ENCODE measurements around the gene PTP4A2. TPM values are rescaled to one million over a fixed set of nuclear protein-coding genes. Genes with fewer than 3 reads are reported as not detected.

The PTP4A2 gene
- total RNA-seq, 4 donors from 2014 or later: 160 to 241 (median 173) TPM

DNA sequence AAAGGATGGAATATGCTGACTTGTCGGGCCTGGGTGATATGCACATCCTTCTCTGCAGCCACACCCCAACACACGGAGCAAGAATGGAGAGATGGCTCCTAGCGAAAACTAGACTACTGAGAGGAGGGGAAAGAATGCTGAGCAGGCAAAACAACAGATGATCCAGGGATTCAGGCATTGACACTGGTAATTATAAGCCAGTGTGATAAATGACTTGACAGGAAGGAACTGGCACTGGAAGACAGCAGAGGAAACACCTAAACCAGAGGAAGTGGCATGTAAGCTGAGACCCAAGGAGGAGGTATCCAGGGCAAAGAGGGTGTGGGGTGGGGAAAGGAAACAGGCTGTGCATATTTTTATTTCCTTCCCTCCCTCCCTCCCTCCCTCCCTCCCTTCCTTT, 43.8 kb upstream of the PTP4A2 start:
- Histone ChIP-seq H3K27ac (replicated peaks in 1 of 4) (no peak overlapping the region), H3K4me3 (no peak overlapping the region), H3K4me1 (peaks cover 13 to 26% (median 21%) of the 10 kb centered on the region in 4 donors), H3K9me3 (no peaks in the 10 kb centered on the region), H3K27me3 (no peaks in the 10 kb centered on the region), H3K36me3 (no peaks in the 10 kb centered on the region)
- DNase-seq (ENCODE audit: extremely low spot score): no peak
- 66% methylated on average over 3 of the region's 3 CpGs for WGBS
- intact Hi-C loops (cut with DNase I): loop anchor here (5.0 kb wide), 1 partner anchor 80 kb away; no protein-coding TSS in a partner anchor
- no peak for TF ChIP-seq POLR2A (IDR thresholded peaks at IDR 0.05; ENCODE audit: low read depth)
- TF ChIP-seq POLR2AphosphoS5 (IDR thresholded peaks at IDR 0.05): no peak
- TF ChIP-seq, protein P1, sequence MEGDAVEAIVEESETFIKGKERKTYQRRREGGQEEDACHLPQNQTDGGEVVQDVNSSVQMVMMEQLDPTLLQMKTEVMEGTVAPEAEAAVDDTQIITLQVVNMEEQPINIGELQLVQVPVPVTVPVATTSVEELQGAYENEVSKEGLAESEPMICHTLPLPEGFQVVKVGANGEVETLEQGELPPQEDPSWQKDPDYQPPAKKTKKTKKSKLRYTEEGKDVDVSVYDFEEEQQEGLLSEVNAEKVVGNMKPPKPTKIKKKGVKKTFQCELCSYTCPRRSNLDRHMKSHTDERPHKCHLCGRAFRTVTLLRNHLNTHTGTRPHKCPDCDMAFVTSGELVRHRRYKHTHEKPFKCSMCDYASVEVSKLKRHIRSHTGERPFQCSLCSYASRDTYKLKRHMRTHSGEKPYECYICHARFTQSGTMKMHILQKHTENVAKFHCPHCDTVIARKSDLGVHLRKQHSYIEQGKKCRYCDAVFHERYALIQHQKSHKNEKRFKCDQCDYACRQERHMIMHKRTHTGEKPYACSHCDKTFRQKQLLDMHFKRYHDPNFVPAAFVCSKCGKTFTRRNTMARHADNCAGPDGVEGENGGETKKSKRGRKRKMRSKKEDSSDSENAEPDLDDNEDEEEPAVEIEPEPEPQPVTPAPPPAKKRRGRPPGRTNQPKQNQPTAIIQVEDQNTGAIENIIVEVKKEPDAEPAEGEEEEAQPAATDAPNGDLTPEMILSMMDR (IDR thresholded peaks at IDR 0.05): no peak
- no peak for TF ChIP-seq EP300 (IDR thresholded peaks at IDR 0.05)

DNA sequence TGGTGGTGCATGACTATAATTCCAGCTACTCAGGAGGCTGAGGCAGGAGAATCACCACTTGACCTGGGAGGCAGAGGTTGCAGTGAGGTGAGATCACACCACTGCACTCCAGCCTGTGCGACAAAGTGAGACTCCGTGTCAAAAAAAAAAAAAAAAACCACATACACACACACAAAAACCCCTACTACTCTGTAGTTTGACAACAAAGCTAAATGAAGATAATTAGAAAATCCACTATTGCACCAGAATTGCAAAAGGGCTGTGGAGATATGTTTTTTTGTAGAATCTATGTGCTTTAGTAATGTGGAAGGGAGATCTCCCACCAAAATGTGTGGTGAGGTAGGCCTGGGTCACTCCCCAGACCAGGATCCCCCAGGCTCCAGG, 43.3 kb upstream of the PTP4A2 start:
- H3K4me3 ChIP-seq: no peak overlapping the region
- no peak for TF ChIP-seq POLR2A (IDR thresholded peaks at IDR 0.05; ENCODE audit: low read depth)
- TF ChIP-seq EP300 (IDR thresholded peaks at IDR 0.05): no peak
- TF ChIP-seq, protein P1 (IDR thresholded peaks at IDR 0.05): no peak
- TF ChIP-seq POLR2AphosphoS5 (IDR thresholded peaks at IDR 0.05): no peak
- 86% methylated on average over 2 of the region's 2 CpGs for WGBS
- intact Hi-C loops (cut with DNase I): loop anchor here (5.0 kb wide), 1 partner anchor 81 kb away; no protein-coding TSS in a partner anchor
- no peak overlapping the region for H3K27ac ChIP-seq (replicated peaks in 1 of 4)
- H3K9me3 ChIP-seq: no peaks in the 10 kb centered on the region
- no peak for DNase-seq (ENCODE audit: extremely low spot score)
- no peaks in the 10 kb centered on the region for H3K36me3 ChIP-seq
- no peaks in the 10 kb centered on the region for H3K27me3 ChIP-seq
- H3K4me1 ChIP-seq: peaks cover 13 to 28% (median 24%) of the 10 kb centered on the region in 4 donors

DNA sequence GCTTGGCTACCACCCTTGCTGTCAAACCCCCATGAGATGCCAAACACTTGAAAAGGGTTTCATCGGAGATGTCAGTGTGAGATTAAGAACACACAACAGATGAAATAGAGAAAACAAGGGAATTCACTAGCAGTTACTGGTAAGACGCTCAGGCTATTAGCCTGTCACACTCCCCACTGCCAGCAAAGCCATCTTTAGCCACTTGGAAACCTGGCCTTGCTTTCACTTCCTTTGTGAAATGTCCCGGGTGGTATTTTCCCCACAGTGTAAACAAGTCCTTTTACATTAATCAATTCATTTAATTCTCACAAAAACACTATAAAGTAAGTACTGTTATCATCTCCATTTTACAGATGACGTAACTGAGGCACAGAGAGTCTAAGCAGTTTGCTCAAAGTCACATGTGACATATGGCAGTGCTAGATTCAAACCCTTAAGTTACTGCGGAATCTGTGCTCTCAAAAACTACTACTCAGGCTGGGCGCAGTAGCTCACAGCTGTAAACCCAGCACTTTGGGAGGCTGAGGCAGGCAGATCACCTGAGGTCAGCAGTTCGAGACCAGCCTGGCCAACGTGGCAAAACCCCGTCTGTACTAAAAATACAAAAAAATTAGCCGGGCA, 42.8 kb upstream of the PTP4A2 start:
- TF ChIP-seq POLR2AphosphoS5 (IDR thresholded peaks at IDR 0.05) (no peak), POLR2A (IDR thresholded peaks at IDR 0.05; ENCODE audit: low read depth) (no peak), EP300 (IDR thresholded peaks at IDR 0.05) (no peak)
- TF ChIP-seq, protein P1 (IDR thresholded peaks at IDR 0.05): no peak
- no peak overlapping the region for H3K27ac ChIP-seq (replicated peaks in 1 of 4)
- no peaks in the 10 kb centered on the region for H3K36me3 ChIP-seq
- no peak for DNase-seq (ENCODE audit: extremely low spot score)
- H3K4me1 ChIP-seq: peaks cover 13 to 28% (median 24%) of the 10 kb centered on the region in 4 donors
- H3K9me3 ChIP-seq: no peaks in the 10 kb centered on the region
- intact Hi-C loops (cut with DNase I): loop anchor here (5.0 kb wide), 1 partner anchor 81 kb away; no protein-coding TSS in a partner anchor
- 85% methylated on average over 10 of the region's 10 CpGs for WGBS
- no peak overlapping the region for H3K4me3 ChIP-seq
- no peaks in the 10 kb centered on the region for H3K27me3 ChIP-seq

DNA sequence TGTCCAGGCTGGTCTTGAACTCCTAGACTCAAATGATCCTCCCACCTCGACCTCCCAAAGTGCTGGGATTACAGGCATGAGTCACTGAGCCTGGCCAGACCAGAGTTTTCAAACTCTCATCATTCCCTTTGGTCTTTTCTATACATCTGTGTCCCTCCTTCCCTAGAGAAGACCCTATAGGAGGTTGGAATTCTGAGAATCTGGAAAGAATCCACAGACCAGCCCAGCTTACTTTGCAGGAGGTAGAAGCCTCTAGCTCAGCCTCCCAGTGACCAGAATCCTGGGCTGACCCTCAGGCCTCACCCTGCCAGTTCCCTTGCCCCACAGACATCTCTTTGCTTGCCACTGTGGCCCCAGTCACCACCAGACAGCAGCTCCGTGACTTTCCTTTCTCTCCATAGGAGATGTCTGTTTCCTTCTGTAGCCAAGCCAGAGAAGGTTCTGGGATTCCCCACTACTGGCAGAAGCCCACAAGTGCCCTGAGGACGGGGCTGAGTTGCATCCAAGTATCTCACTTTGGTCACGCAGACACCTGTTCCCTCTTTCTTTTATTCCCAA, 40.8 kb upstream of the PTP4A2 start:
- Histone ChIP-seq H3K36me3 (no peaks in the 10 kb centered on the region), H3K4me3 (no peak overlapping the region), H3K27ac (replicated peaks in 1 of 4) (no peak overlapping the region), H3K27me3 (no peaks in the 10 kb centered on the region), H3K4me1 (peaks cover 4 to 17% (median 12%) of the 10 kb centered on the region in 4 donors), H3K9me3 (no peaks in the 10 kb centered on the region)
- intact Hi-C loops (cut with DNase I): no loop called here
- TF ChIP-seq EP300 (IDR thresholded peaks at IDR 0.05) (no peak), POLR2AphosphoS5 (IDR thresholded peaks at IDR 0.05) (no peak), POLR2A (IDR thresholded peaks at IDR 0.05; ENCODE audit: low read depth) (no peak)
- TF ChIP-seq, protein P1 (IDR thresholded peaks at IDR 0.05): no peak
- WGBS: 80% methylated on average over 4 of the region's 4 CpGs
- DNase-seq (ENCODE audit: extremely low spot score): no peak
